Neuronal stem cell (in vitro differentiated cells): ENCODE results near the gene MX1.

Experiments
- DNase-seq: peaks from one replicate; pipeline ENCODE4 v3.0.0-alpha.2; 2013; ENCODE audit warnings: low spot score
- H2AFZ ChIP-seq: one replicate; pipeline ENCODE4 v1.6.1; 2013; ENCODE audit warnings: mild to moderate bottlenecking, low read length, inconsistent platforms
- H2AK5ac ChIP-seq: 2 replicates; pipeline ENCODE4 v1.6.1; 2013; ENCODE audit warnings: low read depth, mild to moderate bottlenecking, inconsistent platforms, low read length, moderate library complexity, mixed read lengths
- H2BK120ac ChIP-seq: 2 replicates; pipeline ENCODE4 v1.6.1; 2013; ENCODE audit warnings: low read depth, mild to moderate bottlenecking, inconsistent platforms, low read length, moderate library complexity, mixed read lengths
- H2BK12ac ChIP-seq: one replicate; pipeline ENCODE4 v1.6.1; 2013; ENCODE audit warnings: low read length, inconsistent platforms
- H2BK15ac ChIP-seq: 2 replicates; pipeline ENCODE4 v1.6.1; 2013; ENCODE audit warnings: mild to moderate bottlenecking, low read length, inconsistent platforms, mixed read lengths
- H2BK5ac ChIP-seq: one replicate; pipeline ENCODE4 v1.6.1; 2013; ENCODE audit warnings: inconsistent platforms, mild to moderate bottlenecking, low read length, moderate library complexity
- H3K14ac ChIP-seq: one replicate; pipeline ENCODE4 v1.6.1; 2013; ENCODE audit warnings: low read length, inconsistent platforms
- H3K18ac ChIP-seq: 2 replicates; pipeline ENCODE4 v1.6.1; 2013; ENCODE audit warnings: low read length, inconsistent platforms
- H3K23ac ChIP-seq: 2 replicates; pipeline ENCODE4 v1.6.1; 2013; ENCODE audit warnings: low read depth, mild to moderate bottlenecking, mixed read lengths, low read length, inconsistent platforms; ENCODE audit not compliant: poor library complexity
- H3K27ac ChIP-seq: replicated peaks from 3 replicates; pipeline ENCODE4 v1.5.1; 2013; ENCODE audit warnings: low read length, inconsistent platforms
- H3K27me3 ChIP-seq, 3 experiments: 2 replicates each; pipeline ENCODE4 v1.6.1; 2013; ENCODE audit warnings: low read length in 3 of 3, mild to moderate bottlenecking in 2 of 3, inconsistent platforms in 1 of 3, low read depth in 1 of 3, mixed read lengths in 1 of 3, moderate library complexity in 1 of 3; ENCODE audit not compliant: control insufficient read depth in 3 of 3, insufficient read depth in 3 of 3
- H3K36me3 ChIP-seq, 2 donors: replicated peaks in 1 of 2; 2 replicates each; pipeline ENCODE4 v1.6.1; 2013; ENCODE audit warnings: low read length in 2 of 2; ENCODE audit not compliant: control insufficient read depth in 2 of 2, insufficient read depth in 2 of 2
- H3K4ac ChIP-seq: 2 replicates; pipeline ENCODE4 v1.6.1; 2013; ENCODE audit warnings: inconsistent platforms, mild to moderate bottlenecking, low read length, moderate library complexity
- H3K4me1 ChIP-seq, 2 donors: 1 replicate in 1 of 2; 2 replicates in 1 of 2; pipeline ENCODE4 v1.6.1; 2013; ENCODE audit warnings: low read length in 2 of 2, low read depth in 1 of 2; ENCODE audit not compliant: control insufficient read depth in 2 of 2, insufficient read depth in 1 of 2
- H3K4me2 ChIP-seq: one replicate; pipeline ENCODE4 v1.6.1; 2013; ENCODE audit warnings: mild to moderate bottlenecking, low read length, inconsistent platforms; ENCODE audit not compliant: insufficient read depth, poor library complexity, severe bottlenecking
- H3K4me3 ChIP-seq, 2 donors: 2 replicates each; pipeline ENCODE4 v1.5.1; 2013; ENCODE audit warnings: low read length in 2 of 2, mild to moderate bottlenecking in 2 of 2, inconsistent platforms in 1 of 2, moderate library complexity in 1 of 2
- H3K79me1 ChIP-seq: one replicate; pipeline ENCODE4 v1.6.1; 2013; ENCODE audit warnings: low read depth, mild to moderate bottlenecking, inconsistent platforms, low read length, moderate library complexity
- H3K9ac ChIP-seq: one replicate; pipeline ENCODE4 v1.6.1; 2013; ENCODE audit warnings: mild to moderate bottlenecking, low read depth, low read length, inconsistent platforms; ENCODE audit not compliant: poor library complexity
- H3K9me3 ChIP-seq, 2 donors: replicated peaks in 1 of 2; 2 replicates each; pipeline versions ENCODE3 to v1.6.1; 2013; ENCODE audit warnings: low read length in 2 of 2, mild to moderate bottlenecking in 2 of 2, inconsistent platforms in 1 of 2, low read depth in 1 of 2, mixed read lengths in 1 of 2, moderate library complexity in 1 of 2; ENCODE audit not compliant: control insufficient read depth in 2 of 2, insufficient read depth in 1 of 2
- H4K8ac ChIP-seq: one replicate; pipeline ENCODE4 v1.6.1; 2013; ENCODE audit warnings: low read depth, mild to moderate bottlenecking, inconsistent platforms, low read length, moderate library complexity
- H4K91ac ChIP-seq: one replicate; pipeline ENCODE4 v1.6.1; 2013; ENCODE audit warnings: low read length, low read depth, mild to moderate bottlenecking, inconsistent platforms; ENCODE audit not compliant: poor library complexity
- WGBS, 2 donors: extraction: QIAGEN DNeasy Blood & Tissue Kit; methylation state at CpG; one replicate each; pipeline ENCODE4 v1.1.7; 2013; ENCODE audit warnings: missing lambda C conversion rate in 2 of 2, mixed read lengths in 1 of 2; ENCODE audit not compliant: insufficient read length in 2 of 2, insufficient replicate concordance in 1 of 2; ENCODE audit errors: extremely low coverage in 2 of 2; 5-methylcytosine and 5-hydroxymethylcytosine counted together

The MX1 gene

GRCh38 chr21:41451753-41452676, 26.0 kb downstream of the MX1 start:
- Histone ChIP-seq H3K27me3 (no peaks in the 10 kb centered on the region), H3K4ac (no peak overlapping the region), H3K4me2 (no peak overlapping the region), H4K8ac (no peak overlapping the region), H3K79me1 (no peaks in the 10 kb centered on the region), H3K9me3 (no peaks in the 10 kb centered on the region), H2BK15ac (no peak overlapping the region), H3K27ac (no peak overlapping the region), H4K91ac (no peak overlapping the region), H2AK5ac (no peak overlapping the region), H3K14ac (no peak overlapping the region), H2BK5ac (no peak overlapping the region), H2AFZ (no peak overlapping the region), H3K4me1 (peaks cover 0 to 2% of the 10 kb centered on the region in 2 donors), H3K4me3 (no peak overlapping the region), H2BK120ac (no peak overlapping the region), H3K18ac (no peak overlapping the region), H3K9ac (no peak overlapping the region), H2BK12ac (no peak overlapping the region), H3K23ac (no peak overlapping the region), H3K36me3 (no peaks in the 10 kb centered on the region)
- DNase-seq: no peak
- no CpG with 5 or more reads among the region's 16 CpGs for WGBS, 2 donors

GRCh38 chr21:41453198-41453597, 27.2 kb downstream of the MX1 start:
- Histone ChIP-seq H3K9ac (no peak overlapping the region), H3K27ac (no peak overlapping the region), H4K8ac (no peak overlapping the region), H3K14ac (no peak overlapping the region), H3K23ac (no peak overlapping the region), H4K91ac (no peak overlapping the region), H3K4me1 (peaks cover 0 to 2% of the 10 kb centered on the region in 2 donors), H2BK15ac (no peak overlapping the region), H2AFZ (no peak overlapping the region), H3K36me3 (no peaks in the 10 kb centered on the region), H3K27me3 (no peaks in the 10 kb centered on the region), H2AK5ac (no peak overlapping the region), H2BK120ac (no peak overlapping the region), H3K18ac (no peak overlapping the region), H3K4ac (no peak overlapping the region), H3K4me3 (no peak overlapping the region), H2BK5ac (no peak overlapping the region), H2BK12ac (no peak overlapping the region), H3K4me2 (no peak overlapping the region), H3K79me1 (no peaks in the 10 kb centered on the region), H3K9me3 (no peaks in the 10 kb centered on the region)
- no CpG with 5 or more reads among the region's 3 CpGs for WGBS, 2 donors
- no peak for DNase-seq

- H3K4me3 ChIP-seq: no peak overlapping the region
- no CpG with 5 or more reads among the region's 3 CpGs for WGBS, 2 donors
- H2BK120ac ChIP-seq: no peak overlapping the region
- no peak overlapping the region for H4K91ac ChIP-seq
- H4K8ac ChIP-seq: no peak overlapping the region
- H3K4me1 ChIP-seq: peaks cover 0 to 2% of the 10 kb centered on the region in 2 donors
- H2BK12ac ChIP-seq: no peak overlapping the region
- no peak overlapping the region for H3K4ac ChIP-seq
- no peak overlapping the region for H3K27ac ChIP-seq
- no peak overlapping the region for H3K14ac ChIP-seq
- no peak overlapping the region for H2BK5ac ChIP-seq
- no peak overlapping the region for H3K4me2 ChIP-seq
- H3K9me3 ChIP-seq: no peaks in the 10 kb centered on the region
- no peak for DNase-seq
- H2AK5ac ChIP-seq: no peak overlapping the region
- no peak overlapping the region for H3K23ac ChIP-seq
- no peak overlapping the region for H2AFZ ChIP-seq
- no peaks in the 10 kb centered on the region for H3K27me3 ChIP-seq
- no peaks in the 10 kb centered on the region for H3K36me3 ChIP-seq
- H3K9ac ChIP-seq: no peak overlapping the region
- no peak overlapping the region for H2BK15ac ChIP-seq
- no peaks in the 10 kb centered on the region for H3K79me1 ChIP-seq
- no peak overlapping the region for H3K18ac ChIP-seq
These were observed 27.7 kb downstream of the MX1 start for GRCh38 chr21:41453761-41454160.

- Histone ChIP-seq H3K27ac (no peak overlapping the region), H3K18ac (no peak overlapping the region), H4K8ac (no peak overlapping the region), H4K91ac (no peak overlapping the region), H3K4me3 (no peak overlapping the region), H3K27me3 (no peaks in the 10 kb centered on the region), H3K79me1 (no peaks in the 10 kb centered on the region), H2BK120ac (no peak overlapping the region), H2BK12ac (no peak overlapping the region), H3K23ac (no peak overlapping the region), H3K4ac (no peak overlapping the region), H3K14ac (no peak overlapping the region), H2AFZ (no peak overlapping the region), H3K9ac (no peak overlapping the region), H3K9me3 (no peaks in the 10 kb centered on the region), H2BK15ac (no peak overlapping the region), H3K4me1 (peaks cover 0 to 3% of the 10 kb centered on the region in 2 donors), H3K36me3 (no peaks in the 10 kb centered on the region), H2AK5ac (peak overlapping the region; percentile 12), H3K4me2 (no peak overlapping the region), H2BK5ac (no peak overlapping the region)
- DNase-seq: no peak
- WGBS, 2 donors: no CpG with 5 or more reads among the region's 6 CpGs
These were observed 32.1 kb downstream of the MX1 start for GRCh38 chr21:41458121-41458520.
